ENCODE data around the gene DNAH10.

GRCh38 chr12:123799227-123799626 is 37.1 kb downstream of the DNAH10 start:
- TF ChIP-seq EZH2phosphoT487 (IDR thresholded peaks at IDR 0.05; ENCODE audit: insufficient read depth, low read depth) (no peak), EZH2 (IDR thresholded peaks at IDR 0.05; ENCODE audit: insufficient read depth, poor library complexity, severe bottlenecking) (no peak)
